Measurements from ENCODE around the gene OTUB1. TPM values are rescaled to one million over a fixed set of nuclear protein-coding genes. Genes with fewer than 3 reads are reported as not detected.

Gene OTUB1, protein sequence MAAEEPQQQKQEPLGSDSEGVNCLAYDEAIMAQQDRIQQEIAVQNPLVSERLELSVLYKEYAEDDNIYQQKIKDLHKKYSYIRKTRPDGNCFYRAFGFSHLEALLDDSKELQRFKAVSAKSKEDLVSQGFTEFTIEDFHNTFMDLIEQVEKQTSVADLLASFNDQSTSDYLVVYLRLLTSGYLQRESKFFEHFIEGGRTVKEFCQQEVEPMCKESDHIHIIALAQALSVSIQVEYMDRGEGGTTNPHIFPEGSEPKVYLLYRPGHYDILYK
- total RNA-seq, result 107 and 110 TPM in 2 replicates

DNA sequence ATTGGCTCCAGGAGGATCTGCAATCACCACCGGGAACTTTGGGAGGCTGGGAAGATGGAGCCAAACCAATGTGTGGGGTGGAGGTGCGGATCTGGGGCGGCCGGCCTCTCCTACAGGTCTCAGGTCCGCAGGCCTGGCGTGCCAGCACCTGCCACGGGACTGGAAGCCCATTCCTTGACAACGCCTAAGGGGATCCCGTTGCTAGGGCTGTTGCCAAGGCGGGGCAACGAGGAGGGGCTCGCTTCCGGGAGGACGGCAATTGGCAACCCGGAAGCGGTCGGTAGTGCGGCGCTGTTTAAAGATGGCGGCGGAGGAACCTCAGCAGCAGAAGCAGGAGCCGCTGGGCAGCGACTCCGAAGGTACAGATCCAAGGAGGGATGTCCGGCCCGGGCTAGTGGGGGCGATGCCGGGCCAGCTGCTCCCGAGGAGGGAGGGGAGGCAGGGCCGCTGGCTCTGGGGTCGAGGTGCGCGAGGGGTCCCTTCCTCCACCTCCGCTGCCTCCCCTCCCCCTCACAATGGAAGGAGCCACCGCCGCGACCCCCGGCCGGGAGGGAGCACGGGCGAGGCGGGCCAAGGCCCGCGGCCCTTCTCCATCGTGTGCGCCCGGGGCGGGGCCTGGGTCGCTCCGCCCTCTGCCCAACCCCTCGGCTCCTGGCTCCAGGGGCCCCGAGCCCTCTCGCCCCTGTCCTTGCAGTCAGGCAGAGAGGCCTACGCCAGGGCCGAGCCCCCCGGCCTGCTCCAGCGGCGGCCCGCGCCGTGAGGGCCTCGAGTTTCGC lies at the start of gene OTUB1:
Gene OTUB1 (plus strand): TSS at position 283 of the 776 bp plus-strand sequence. CDS start 19 bp downstream, at position 302.
- H3K27me3 Mint-ChIP-seq (ENCODE audit: low read depth), result no peaks in the 10 kb centered on the region
- peak; percentile 83 for DNase-seq (ENCODE audit: low spot score)
- H3K9me3 Mint-ChIP-seq, result no peaks in the 10 kb centered on the region
- peaks cover 18% of the 10 kb centered on the region for H3K4me1 Mint-ChIP-seq (ENCODE audit: low read depth)
- peak within 1 kb of the TSS; percentile 97 for H3K27ac Mint-ChIP-seq
- intact Hi-C loops (cut with micrococcal nuclease), result loop anchor here (1.0 kb wide), 2 partner anchors 12 to 25 kb away; partner anchors contain the start of gene COX8A
- H3K36me3 Mint-ChIP-seq (ENCODE audit: low read depth), result peaks cover 40% of the 10 kb centered on the region
- H3K4me3 Mint-ChIP-seq (ENCODE audit: low read depth), result peak within 1 kb of the TSS; percentile 98

DNA sequence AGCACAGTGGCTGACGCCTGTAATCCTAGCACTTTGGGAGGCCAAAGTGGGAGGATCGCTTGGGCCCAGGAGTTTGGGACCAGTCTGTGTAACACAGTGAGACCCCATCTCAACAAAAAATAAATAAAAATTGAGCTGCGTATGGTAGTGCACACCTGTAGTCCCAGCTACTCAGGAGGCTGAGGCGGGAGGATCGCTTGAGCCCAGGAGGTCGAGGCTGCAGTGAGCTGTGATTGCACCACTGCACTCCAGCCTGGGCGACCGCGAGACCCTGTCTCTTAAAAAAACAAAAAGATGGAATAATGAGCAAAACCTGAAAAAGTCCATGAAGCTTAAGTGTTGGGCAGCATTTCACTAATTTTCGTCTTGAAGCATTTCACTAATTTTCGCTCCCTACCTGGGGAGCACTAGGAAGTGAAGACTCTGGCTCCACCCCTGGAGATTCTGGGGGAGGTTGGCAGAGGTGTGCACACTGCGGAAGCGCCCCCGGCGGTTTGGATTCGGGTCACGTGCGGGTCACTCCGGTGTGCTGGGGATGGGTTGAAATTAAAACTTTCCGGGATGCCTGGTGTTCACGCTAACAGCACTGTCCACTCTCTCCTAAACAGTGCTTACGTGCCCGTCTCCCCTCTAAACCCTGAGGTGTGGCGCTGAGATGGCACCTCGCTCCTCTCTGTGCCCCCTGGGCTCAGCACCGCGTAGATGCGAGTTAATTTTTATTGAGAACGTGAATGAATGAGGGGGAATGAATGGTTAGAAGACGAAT lies 48.3 kb upstream of the OTUB1 start:
- no peak for DNase-seq (ENCODE audit: low spot score)
- peak overlapping the region; percentile 59 for H3K27ac Mint-ChIP-seq
- no peaks in the 10 kb centered on the region for H3K27me3 Mint-ChIP-seq (ENCODE audit: low read depth)
- H3K4me1 Mint-ChIP-seq (ENCODE audit: low read depth), result peaks cover 14% of the 10 kb centered on the region
- H3K4me3 Mint-ChIP-seq (ENCODE audit: low read depth), result peak overlapping the region; percentile 91
- H3K9me3 Mint-ChIP-seq, result no peaks in the 10 kb centered on the region
- H3K36me3 Mint-ChIP-seq (ENCODE audit: low read depth), result peaks cover 5% of the 10 kb centered on the region
- intact Hi-C loops (cut with micrococcal nuclease), result loop anchor here (1.0 to 2.0 kb wide), 2 partner anchors 37 to 100 kb away; partner anchors contain the start of gene COX8A

DNA sequence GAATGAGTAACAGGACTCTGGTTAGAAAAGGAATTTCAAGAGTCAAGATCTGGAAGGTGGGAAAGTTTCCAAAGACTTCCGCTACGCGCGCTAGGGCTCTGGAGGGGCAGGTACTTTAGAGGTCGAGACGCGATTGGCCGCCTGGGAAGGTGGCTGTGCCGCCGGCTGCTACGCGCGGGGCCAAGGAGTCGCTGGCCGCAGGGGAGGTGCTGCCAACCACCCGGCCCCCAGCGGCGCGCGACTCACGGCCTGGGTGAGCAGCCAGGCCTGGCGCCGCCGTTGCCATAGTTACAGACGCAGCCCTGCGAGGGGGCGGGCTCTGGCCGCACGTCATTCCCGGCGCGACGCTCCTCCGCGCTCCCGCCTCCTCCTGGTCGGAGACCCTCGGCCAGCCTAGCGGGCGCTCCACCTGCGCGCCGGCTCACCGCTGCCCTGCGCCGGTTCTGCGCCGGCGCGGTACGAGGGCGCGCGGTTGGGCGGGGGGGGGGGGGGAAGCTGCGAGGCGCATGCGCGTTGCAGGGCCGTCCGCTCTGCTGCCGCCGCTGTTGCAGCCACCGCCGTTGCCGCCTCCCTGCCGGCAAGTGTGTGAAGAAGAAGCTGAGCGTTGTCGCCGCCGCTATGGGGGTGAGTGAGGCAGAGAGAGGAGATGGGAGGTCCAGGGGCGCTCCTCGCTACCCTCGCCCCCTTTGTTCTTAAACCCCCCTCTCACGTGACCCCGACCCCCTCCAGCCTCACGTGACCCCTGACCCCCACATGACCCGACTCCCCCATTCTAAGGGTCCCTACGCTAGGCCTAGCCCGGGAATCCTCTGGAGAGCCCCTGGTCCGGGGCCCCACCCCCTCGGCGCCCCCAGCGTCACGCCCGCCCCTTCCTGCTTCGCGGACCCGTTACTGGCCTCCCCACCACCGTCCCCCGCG lies 47.5 kb upstream of the OTUB1 start, which contains the start of gene NAA40:
Gene NAA40 (plus strand): TSS at position 524 of the 918 bp plus-strand sequence. CDS start 95 bp downstream, at position 619.
- peaks cover 5% of the 10 kb centered on the region for H3K36me3 Mint-ChIP-seq (ENCODE audit: low read depth)
- H3K27ac Mint-ChIP-seq, result peak within 1 kb of the TSS; percentile 72
- intact Hi-C loops (cut with micrococcal nuclease), result loop anchor here (1.0 to 2.0 kb wide), 2 partner anchors 36 to 100 kb away; partner anchors contain the start of gene COX8A
- peak; percentile 91 for DNase-seq (ENCODE audit: low spot score)
- H3K4me1 Mint-ChIP-seq (ENCODE audit: low read depth), result peaks cover 14% of the 10 kb centered on the region
- H3K4me3 Mint-ChIP-seq (ENCODE audit: low read depth), result peak within 1 kb of the TSS; percentile 91
- H3K9me3 Mint-ChIP-seq, result no peaks in the 10 kb centered on the region
- no peaks in the 10 kb centered on the region for H3K27me3 Mint-ChIP-seq (ENCODE audit: low read depth)

DNA sequence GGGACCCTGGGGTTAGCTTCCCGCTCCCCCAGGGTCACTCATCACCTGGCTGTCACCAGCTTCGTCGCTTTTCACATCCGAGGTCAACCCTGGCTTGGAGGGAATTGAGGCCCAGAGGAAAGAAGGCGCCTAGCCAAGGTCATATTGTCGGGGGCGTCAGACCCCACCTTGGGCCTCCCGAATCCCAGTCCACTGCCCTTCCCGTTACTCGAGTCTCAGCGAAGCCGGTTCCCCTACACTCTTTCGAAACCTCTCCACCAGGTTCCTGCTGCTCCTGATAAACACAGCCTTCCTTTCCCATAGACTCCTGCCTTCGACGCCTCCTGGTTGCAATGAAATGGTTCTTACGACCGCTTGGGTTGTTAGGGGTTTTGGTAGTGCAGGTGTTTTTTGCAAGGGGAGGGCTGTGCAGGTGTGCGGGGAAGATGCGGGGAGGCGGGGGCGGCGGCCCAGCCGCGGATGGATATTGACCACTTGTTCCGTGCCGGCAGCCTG lies 46.8 kb upstream of the OTUB1 start:
- no peak for DNase-seq (ENCODE audit: low spot score)
- peak overlapping the region; percentile 91 for H3K4me3 Mint-ChIP-seq (ENCODE audit: low read depth)
- no peaks in the 10 kb centered on the region for H3K27me3 Mint-ChIP-seq (ENCODE audit: low read depth)
- H3K27ac Mint-ChIP-seq, result peak overlapping the region; percentile 72
- H3K36me3 Mint-ChIP-seq (ENCODE audit: low read depth), result peaks cover 5% of the 10 kb centered on the region
- intact Hi-C loops (cut with micrococcal nuclease), result loop anchor here (2.0 kb wide), 1 partner anchor 35 kb away; the partner anchor contains the start of gene COX8A
- H3K9me3 Mint-ChIP-seq, result no peaks in the 10 kb centered on the region
- H3K4me1 Mint-ChIP-seq (ENCODE audit: low read depth), result peaks cover 20% of the 10 kb centered on the region

DNA sequence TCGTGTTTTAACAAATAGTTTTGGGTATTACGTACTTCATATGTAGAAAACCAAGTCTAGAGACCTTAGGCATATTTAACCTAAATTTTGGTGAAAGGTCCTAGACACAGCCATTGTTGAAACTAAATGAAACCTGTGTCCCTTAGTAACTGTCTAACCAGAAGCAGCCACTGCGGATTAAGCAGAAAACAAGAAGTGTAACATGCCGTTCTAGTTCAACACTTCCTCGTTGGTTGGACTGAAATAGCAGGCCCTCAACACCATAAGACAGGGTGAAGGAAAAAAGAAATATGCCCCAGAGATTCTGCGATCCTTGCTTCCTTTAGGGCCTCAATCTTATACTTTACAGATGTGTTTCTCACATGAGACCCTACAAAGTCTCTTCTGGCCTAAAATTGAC lies 45.5 kb upstream of the OTUB1 start:
- Mint-ChIP-seq H3K4me3 (ENCODE audit: low read depth) (peak overlapping the region; percentile 47), H3K27me3 (ENCODE audit: low read depth) (no peaks in the 10 kb centered on the region), H3K36me3 (ENCODE audit: low read depth) (peaks cover 5% of the 10 kb centered on the region), H3K27ac (peak overlapping the region; percentile 8), H3K4me1 (ENCODE audit: low read depth) (peaks cover 20% of the 10 kb centered on the region), H3K9me3 (no peaks in the 10 kb centered on the region)
- intact Hi-C loops (cut with micrococcal nuclease), result no loop called here
- no peak for DNase-seq (ENCODE audit: low spot score)

DNA sequence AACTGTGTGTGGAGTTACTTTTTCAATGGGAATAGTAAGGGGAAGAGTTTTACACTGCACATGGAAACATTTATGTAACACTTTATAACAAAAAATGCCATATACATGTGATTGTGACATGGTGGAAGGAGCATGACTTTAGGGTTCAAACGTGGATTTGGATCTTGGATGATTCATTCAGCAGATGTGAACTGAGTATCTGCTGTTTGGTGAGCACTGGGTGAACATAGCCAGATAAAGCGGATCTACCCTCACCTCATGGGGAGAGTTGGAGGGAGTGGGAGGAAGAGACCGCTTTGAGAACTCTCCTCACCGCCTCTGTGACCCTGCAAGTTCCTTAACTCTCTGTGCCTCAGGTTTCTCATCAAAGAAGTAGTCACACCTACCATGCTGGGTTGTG lies 44.3 kb upstream of the OTUB1 start:
- H3K27me3 Mint-ChIP-seq (ENCODE audit: low read depth), result no peaks in the 10 kb centered on the region
- intact Hi-C loops (cut with micrococcal nuclease), result no loop called here
- peaks cover 11% of the 10 kb centered on the region for H3K36me3 Mint-ChIP-seq (ENCODE audit: low read depth)
- DNase-seq (ENCODE audit: low spot score), result no peak
- H3K4me1 Mint-ChIP-seq (ENCODE audit: low read depth), result peaks cover 20% of the 10 kb centered on the region
- no peak overlapping the region for H3K27ac Mint-ChIP-seq
- no peak overlapping the region for H3K4me3 Mint-ChIP-seq (ENCODE audit: low read depth)
- no peaks in the 10 kb centered on the region for H3K9me3 Mint-ChIP-seq

DNA sequence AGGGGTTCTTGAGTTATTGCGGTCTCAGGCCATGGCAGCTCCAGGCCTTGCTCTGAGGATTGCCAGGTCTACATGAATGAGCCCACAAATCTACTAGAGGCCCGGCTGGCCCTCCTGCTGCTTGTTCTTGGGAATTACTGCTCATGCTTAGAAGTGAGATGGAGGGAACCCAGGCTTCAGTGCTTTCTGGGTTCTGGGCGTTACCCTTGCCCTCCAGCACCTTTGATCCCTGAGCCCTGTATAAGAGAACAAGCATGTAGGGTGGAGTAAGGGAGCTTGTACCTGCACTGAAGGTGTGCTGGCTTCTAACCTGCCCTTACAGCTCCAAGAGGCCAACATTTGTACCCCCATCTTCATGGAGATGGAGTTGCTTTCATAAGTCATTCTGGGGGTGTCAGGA lies 43.4 kb upstream of the OTUB1 start:
- Mint-ChIP-seq H3K36me3 (ENCODE audit: low read depth) (peaks cover 12% of the 10 kb centered on the region), H3K4me1 (ENCODE audit: low read depth) (peaks cover 20% of the 10 kb centered on the region), H3K4me3 (ENCODE audit: low read depth) (no peak overlapping the region), H3K27me3 (ENCODE audit: low read depth) (no peaks in the 10 kb centered on the region), H3K9me3 (no peaks in the 10 kb centered on the region), H3K27ac (no peak overlapping the region)
- intact Hi-C loops (cut with micrococcal nuclease), result no loop called here
- DNase-seq (ENCODE audit: low spot score), result no peak

DNA sequence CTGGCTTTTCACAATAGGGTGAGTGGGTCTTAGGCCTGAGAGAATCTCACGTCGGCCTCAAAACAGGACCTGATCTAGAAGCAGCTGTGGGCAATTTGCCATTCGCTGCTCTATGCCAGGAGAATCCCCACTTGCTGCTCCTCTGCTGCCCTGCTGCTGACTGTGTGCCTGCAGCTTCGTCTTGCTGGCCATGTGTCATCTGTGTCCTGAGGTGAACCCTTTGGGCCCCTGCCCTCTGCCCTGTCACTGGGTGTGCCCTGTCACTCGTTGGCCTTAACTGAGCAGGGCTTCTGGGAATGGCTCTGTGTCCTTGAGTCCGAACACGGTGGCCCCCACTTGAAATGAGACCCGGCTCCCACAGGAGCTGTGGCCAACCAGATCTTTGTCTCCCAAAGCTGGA lies 41.3 kb upstream of the OTUB1 start:
- intact Hi-C loops (cut with micrococcal nuclease), result no loop called here
- Mint-ChIP-seq H3K9me3 (no peaks in the 10 kb centered on the region), H3K4me3 (ENCODE audit: low read depth) (no peak overlapping the region)

DNA sequence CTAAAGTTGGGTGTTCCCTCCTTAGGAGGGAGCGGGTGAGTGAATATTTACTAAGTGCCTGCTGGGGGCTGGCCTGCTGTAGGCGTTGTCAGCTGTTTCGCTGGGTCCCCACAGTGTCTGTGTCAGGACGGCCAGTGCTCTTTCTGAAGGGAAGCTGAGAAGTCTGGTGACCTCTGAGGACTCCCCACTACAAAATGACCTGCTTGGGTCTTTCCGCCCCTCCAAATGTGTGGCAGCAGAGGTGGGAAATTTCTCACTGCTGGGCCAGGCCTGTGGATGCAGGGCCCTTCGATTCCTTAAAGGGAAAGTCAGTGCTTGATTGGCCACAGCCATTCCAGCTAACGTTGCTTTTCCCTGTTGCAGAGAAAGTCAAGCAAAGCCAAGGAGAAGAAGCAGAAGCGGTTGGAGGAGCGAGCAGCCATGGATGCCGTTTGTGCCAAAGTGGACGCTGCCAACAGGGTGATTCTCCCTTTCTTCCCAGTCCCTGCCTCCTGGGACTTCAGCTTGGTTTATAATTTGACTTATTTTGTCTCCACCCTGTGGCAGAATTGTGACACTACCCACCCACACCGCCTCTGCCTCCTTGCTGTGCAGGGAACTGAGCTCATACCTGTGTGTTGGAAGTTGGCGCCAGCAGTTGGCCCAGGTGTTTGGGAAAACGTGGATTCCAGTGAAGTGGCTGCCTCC lies 40.6 kb upstream of the OTUB1 start:
- Mint-ChIP-seq H3K4me3 (ENCODE audit: low read depth) (no peak overlapping the region), H3K9me3 (no peaks in the 10 kb centered on the region), H3K4me1 (ENCODE audit: low read depth) (peaks cover 11% of the 10 kb centered on the region), H3K27ac (no peak overlapping the region), H3K36me3 (ENCODE audit: low read depth) (peaks cover 15% of the 10 kb centered on the region), H3K27me3 (ENCODE audit: low read depth) (no peaks in the 10 kb centered on the region)
- peak; percentile 26 for DNase-seq (ENCODE audit: low spot score)
- intact Hi-C loops (cut with micrococcal nuclease), result loop anchor here (1.0 kb wide), 1 partner anchor 108 kb away; no protein-coding TSS in a partner anchor

More for the DNA sequence above, 41.3 kb upstream of the OTUB1 start:
- no peak for DNase-seq (ENCODE audit: low spot score)
- no peak overlapping the region for H3K27ac Mint-ChIP-seq
- H3K27me3 Mint-ChIP-seq (ENCODE audit: low read depth), result no peaks in the 10 kb centered on the region
- peaks cover 15% of the 10 kb centered on the region for H3K4me1 Mint-ChIP-seq (ENCODE audit: low read depth)
- peaks cover 15% of the 10 kb centered on the region for H3K36me3 Mint-ChIP-seq (ENCODE audit: low read depth)

DNA sequence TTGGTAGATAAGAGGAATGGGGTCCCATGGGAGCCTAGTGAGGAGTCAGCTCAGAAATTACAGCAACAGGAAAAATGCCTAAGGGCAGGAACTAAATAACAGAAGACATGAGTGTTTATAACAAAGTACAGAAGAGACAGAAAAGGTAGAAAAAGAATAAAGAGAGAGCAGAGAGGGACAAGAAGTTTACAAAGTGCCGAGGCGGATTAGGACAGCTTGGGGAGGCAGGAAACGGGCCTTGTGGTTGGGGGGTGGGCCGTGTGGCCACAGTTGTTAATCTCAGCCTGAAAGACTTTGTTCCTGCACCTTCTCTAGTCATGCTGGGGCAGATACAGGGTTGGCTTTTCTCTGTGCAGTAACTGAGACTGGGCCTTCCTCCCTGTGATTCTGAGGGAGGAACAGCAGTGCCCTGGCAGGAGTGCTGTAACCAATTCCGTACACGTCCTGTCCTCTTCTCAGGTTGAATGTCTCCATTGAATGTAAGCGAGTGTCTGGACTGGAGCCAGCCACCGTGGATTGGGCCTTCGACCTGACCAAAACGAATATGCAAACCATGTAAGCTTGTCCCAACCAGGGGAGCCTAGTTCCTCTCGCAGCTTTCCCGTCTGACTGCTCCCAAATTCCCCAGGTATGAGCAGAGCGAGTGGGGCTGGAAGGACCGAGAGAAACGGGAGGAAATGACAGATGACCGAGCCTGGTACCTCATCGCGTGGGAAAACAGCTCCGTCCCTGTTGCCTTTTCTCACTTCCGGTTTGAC lies 34.3 kb upstream of the OTUB1 start:
- peak overlapping the region; percentile 46 for H3K4me3 Mint-ChIP-seq (ENCODE audit: low read depth)
- H3K27ac Mint-ChIP-seq, result peak overlapping the region; percentile 53
- intact Hi-C loops (cut with micrococcal nuclease), result no loop called here
- DNase-seq (ENCODE audit: low spot score), result peak; percentile 39
- peaks cover 19% of the 10 kb centered on the region for H3K4me1 Mint-ChIP-seq (ENCODE audit: low read depth)
- no peaks in the 10 kb centered on the region for H3K9me3 Mint-ChIP-seq
- H3K27me3 Mint-ChIP-seq (ENCODE audit: low read depth), result no peaks in the 10 kb centered on the region
- H3K36me3 Mint-ChIP-seq (ENCODE audit: low read depth), result peaks cover 55% of the 10 kb centered on the region
